Heart left ventricle (tissue), 16 donors: ENCODE results near the gene PTPRZ1. TPM values are rescaled to one million over a fixed set of nuclear protein-coding genes. Genes with fewer than 3 reads are reported as not detected.

ENCODE experiments used
- ATAC-seq, 4 donors: fragments of 200-7000 bp; cut with Tn5 transposase; one replicate each; pipeline ENCODE4 v1.9.1; 2020 to 2022; ENCODE audit warnings: moderate library complexity in 4 of 4, mild to moderate bottlenecking in 3 of 4, moderate number of reproducible peaks in 1 of 4
- DNase-seq, 5 donors: peaks; one replicate each; pipeline ENCODE4 v3.0.0-alpha.2; 2020
- H3K27ac ChIP-seq, 12 donors: fragments of 200-600 bp; sonication (generic) in 4 of 12; one replicate each; pipeline versions ENCODE4 v1.5.0 to v1.8.0; 2016 to 2022; ENCODE audit warnings: mild to moderate bottlenecking in 2 of 12
- H3K27me3 ChIP-seq, 9 donors: fragments of 200-600 bp; sonication (generic) in 2 of 9; one replicate each; pipeline versions ENCODE4 v1.5.1 to v1.8.0; 2016 to 2022; ENCODE audit warnings: mild to moderate bottlenecking in 3 of 9
- H3K36me3 ChIP-seq, 9 donors: fragments of 200-600 bp; sonication (generic) in 2 of 9; one replicate each; pipeline versions ENCODE4 v1.5.0 to v1.8.0; 2018 to 2022; ENCODE audit warnings: mild to moderate bottlenecking in 2 of 9
- H3K4me1 ChIP-seq, 12 donors: fragments of 200-600 bp; sonication (generic) in 4 of 12; one replicate each; pipeline versions ENCODE4 v1.5.0 to v1.8.0; 2016 to 2022; ENCODE audit warnings: mild to moderate bottlenecking in 3 of 12
- H3K4me3 ChIP-seq, 12 donors: fragments of 200-600 bp; sonication (generic) in 4 of 12; one replicate each; pipeline versions ENCODE4 v1.5.0 to v1.8.0; 2017 to 2022; ENCODE audit warnings: mild to moderate bottlenecking in 9 of 12, moderate library complexity in 4 of 12
- H3K9me3 ChIP-seq, 12 donors: fragments of 200-600 bp; sonication (generic) in 4 of 12; one replicate each; pipeline versions ENCODE4 v1.5.0 to v1.8.0; 2016 to 2022; ENCODE audit warnings: mild to moderate bottlenecking in 1 of 12
- CTCF ChIP-seq, 12 donors: fragments of 200-600 bp; sonication (generic) in 4 of 12; IDR thresholded peaks; one replicate each; pipeline versions ENCODE4 v1.5.0 to v1.8.0; 2018 to 2022; ENCODE audit warnings: antibody characterized with exemption in 12 of 12, mild to moderate bottlenecking in 5 of 12
- POLR2A ChIP-seq, 2 donors: fragments of 450-650 bp; IDR thresholded peaks; one replicate each; pipeline ENCODE4 v1.6.1; 2017; ENCODE audit warnings: antibody characterized with exemption in 2 of 2, mild to moderate bottlenecking in 2 of 2, moderate library complexity in 2 of 2
- WGBS, 4 donors: extraction: QIAGEN DNeasy Blood & Tissue Kit in 2 of 4; methylation state at CpG; one replicate each; pipeline versions ENCODE4 v1.1.5 to v1.1.7; 2013 to 2018; 5-methylcytosine and 5-hydroxymethylcytosine counted together
- intact Hi-C, 10 donors: fragments of 100-400 bp; cut with DNase I; formaldehyde crosslinking; loops; one replicate each; pipeline versions ENCODE4 v1.11.1 to v1.14.2; 2022
- polyA plus RNA-seq, 2 donors: library from polyadenylated mRNA; stranded (reverse); fragments of 200-250 nt; gene quantifications; one replicate each; pipeline ENCODE4 v1.2.3, GENCODE V29; 2013
- total RNA-seq, 9 donors: library from RNA; depleted of rRNA in 2 of 9; stranded (reverse); fragments of >200 nt in 2 of 9; fragmentation: NEBNext Ultra II Directional in 3 of 9; extraction: Animal tissue kit (Norgen Biotek cat#: 25700) in 3 of 9; gene quantifications; one replicate each; pipeline versions ENCODE4 v1.1.0 to v1.2.4, GENCODE V29; 2016 to 2023
- donor health status: ischemic (EF 13 %, LVEDD 7.1; RV severe dilation, severe dysfunction).
- donor health status: healthy with polysubstance abuse.
- donor health status: DM: no; HTN: yes; CAD: no.
- donor health status: DM: no; HTN: no; CAD: no.
- donor health status: ischemic (EF 25% LVEDD 6.9; RV normal size, moderate dysfunction).
- donor health status: ischemic (EF 25% LVEDD 5.7; RV mildly dilated, moderate dysfunction).
- donor health status: healthy.
- donor health status: DM: yes; HTN: yes; CAD: no.
- donor health status: ischemic (EF 35%, LVEDD 5.7; RV mildly dilated, moderate dysfunction).
- donor health status: nonischemic (EF 11% LVEDD 7.7; RV severe dilation, severe dysfunction).
- donor health status: DM: yes; HTN: yes; CAD: no.
- donor health status: PGD.
- donor health status: ischemic (EF 29% LVEDD 5.4; RV normal size, mild dysfunction).
- donor health status: nonischemic (EF 23%, LVEDD 6.1; RV moderate dilation, normal function).

PTPRZ1 gene
- total and polyA plus RNA-seq, 11 donors: 0.27 to 4.8 (median 0.45) TPM

- Histone ChIP-seq H3K27me3 (no peaks in the 10 kb centered on the region), H3K4me1 (no peaks in the 10 kb centered on the region), H3K27ac (no peak overlapping the region), H3K36me3 (no peaks in the 10 kb centered on the region), H3K4me3 (no peak overlapping the region), H3K9me3 (no peaks in the 10 kb centered on the region)
- intact Hi-C loops: no loop called here
- 68 to 76% (median 74%) methylated on average over 8 of the region's 8 CpGs for WGBS, 4 donors
- DNase-seq (no peak), ATAC-seq (no peak)
- TF ChIP-seq POLR2A (IDR thresholded peaks at IDR 0.05) (no peak), CTCF (IDR thresholded peaks at IDR 0.05) (no peak)
Observed at GRCh38 chr7:121832347-121832746, 40.6 kb upstream of the PTPRZ1 start.

- intact Hi-C loops: no loop called here
- Histone ChIP-seq H3K9me3 (no peaks in the 10 kb centered on the region), H3K4me3 (no peak overlapping the region), H3K36me3 (no peaks in the 10 kb centered on the region), H3K4me1 (no peaks in the 10 kb centered on the region), H3K27me3 (no peaks in the 10 kb centered on the region), H3K27ac (no peak overlapping the region)
- TF ChIP-seq CTCF (IDR thresholded peaks at IDR 0.05): no peak
- TF ChIP-seq POLR2A (IDR thresholded peaks at IDR 0.05): no peak
- no peak for DNase-seq
- ATAC-seq: no peak
Observed at GRCh38 chr7:121833991-121834390, 39.0 kb upstream of the PTPRZ1 start.

GRCh38 chr7:121837462-121837861 is 35.5 kb upstream of the PTPRZ1 start:
- H3K27me3 ChIP-seq: no peaks in the 10 kb centered on the region
- no peak for DNase-seq
- H3K36me3 ChIP-seq: no peaks in the 10 kb centered on the region
- TF ChIP-seq CTCF (IDR thresholded peaks at IDR 0.05): no peak
- no peaks in the 10 kb centered on the region for H3K4me1 ChIP-seq
- no peak overlapping the region for H3K4me3 ChIP-seq
- no peaks in the 10 kb centered on the region for H3K9me3 ChIP-seq
- no peak for ATAC-seq
- WGBS, 4 donors: 34 to 51% (median 40%) methylated on average over 1 of the region's 1 CpG
- intact Hi-C loops: no loop called here
- no peak overlapping the region for H3K27ac ChIP-seq

- H3K27me3 ChIP-seq: no peaks in the 10 kb centered on the region
- no peaks in the 10 kb centered on the region for H3K4me1 ChIP-seq
- no peaks in the 10 kb centered on the region for H3K36me3 ChIP-seq
- H3K9me3 ChIP-seq: no peaks in the 10 kb centered on the region
- H3K4me3 ChIP-seq: no peak overlapping the region
- DNase-seq (no peak), ATAC-seq (no peak)
- WGBS, 4 donors: 75 to 80% (median 77%) methylated on average over 4 of the region's 4 CpGs
- TF ChIP-seq CTCF (IDR thresholded peaks at IDR 0.05) (no peak), POLR2A (IDR thresholded peaks at IDR 0.05) (no peak)
- H3K27ac ChIP-seq: no peak overlapping the region
- intact Hi-C loops: loop anchor here in 1 of 10 donors (10.0 kb wide), 1 partner anchor 58 kb away; no protein-coding TSS in a partner anchor
Observed at GRCh38 chr7:121847041-121847440, 25.9 kb upstream of the PTPRZ1 start.
